GM13977 (cell line): Measurements from ENCODE around the gene GYPC.
"Not testable (repeated sequence)": the region's sequence is repeated elsewhere in the genome, so short reads cannot be mapped to it uniquely, and the experiment has no call there.

Source experiments
- DNase-seq: peaks from one replicate; pipeline ENCODE4 v3.0.0; 2012; ENCODE audit warnings: low spot score
- in situ Hi-C: fragments of 300-500 bp; cut with MboI; formaldehyde crosslinking; loops from one replicate; pipeline ENCODE4 v1.12.0; 2022; ENCODE audit warnings: low sequenced_read_pairs, low pct_unique_long_range_greater_than_20kb, mixed read lengths, inconsistent platforms; ENCODE audit not compliant: unreplicated experiment
- TF ChIP-seq, protein P1 (sequence below): IDR thresholded peaks from 2 replicates; pipeline ENCODE4 v1.5.1; 2012; ENCODE audit warnings: mild to moderate bottlenecking, control low read depth; ENCODE audit not compliant: insufficient read depth; ENCODE audit errors: extremely low read depth, missing control alignments

GYPC gene

DNA sequence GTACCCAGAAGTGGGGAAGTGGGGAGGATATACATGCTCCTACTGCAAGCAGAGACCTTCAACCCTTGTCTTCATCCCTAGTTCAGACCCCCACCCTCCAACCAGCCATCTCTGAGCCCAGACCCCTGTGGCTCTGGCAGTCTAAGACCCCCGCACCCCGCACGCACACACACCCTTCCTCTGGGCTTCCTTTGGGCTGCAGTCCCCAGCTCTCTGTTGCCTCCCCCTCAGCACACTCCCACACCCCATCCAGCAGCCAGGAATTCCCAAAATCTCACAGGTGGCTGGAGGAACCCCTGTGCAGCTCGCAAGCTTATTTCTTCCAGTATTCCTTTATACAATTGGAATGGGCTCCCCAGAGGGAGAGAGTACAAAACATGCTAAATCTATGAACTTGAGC, 13.9 kb upstream of the GYPC start:
- no peak for DNase-seq
- TF ChIP-seq, protein P1, sequence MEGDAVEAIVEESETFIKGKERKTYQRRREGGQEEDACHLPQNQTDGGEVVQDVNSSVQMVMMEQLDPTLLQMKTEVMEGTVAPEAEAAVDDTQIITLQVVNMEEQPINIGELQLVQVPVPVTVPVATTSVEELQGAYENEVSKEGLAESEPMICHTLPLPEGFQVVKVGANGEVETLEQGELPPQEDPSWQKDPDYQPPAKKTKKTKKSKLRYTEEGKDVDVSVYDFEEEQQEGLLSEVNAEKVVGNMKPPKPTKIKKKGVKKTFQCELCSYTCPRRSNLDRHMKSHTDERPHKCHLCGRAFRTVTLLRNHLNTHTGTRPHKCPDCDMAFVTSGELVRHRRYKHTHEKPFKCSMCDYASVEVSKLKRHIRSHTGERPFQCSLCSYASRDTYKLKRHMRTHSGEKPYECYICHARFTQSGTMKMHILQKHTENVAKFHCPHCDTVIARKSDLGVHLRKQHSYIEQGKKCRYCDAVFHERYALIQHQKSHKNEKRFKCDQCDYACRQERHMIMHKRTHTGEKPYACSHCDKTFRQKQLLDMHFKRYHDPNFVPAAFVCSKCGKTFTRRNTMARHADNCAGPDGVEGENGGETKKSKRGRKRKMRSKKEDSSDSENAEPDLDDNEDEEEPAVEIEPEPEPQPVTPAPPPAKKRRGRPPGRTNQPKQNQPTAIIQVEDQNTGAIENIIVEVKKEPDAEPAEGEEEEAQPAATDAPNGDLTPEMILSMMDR: no peak
- in situ Hi-C loops: no loop called here

DNA sequence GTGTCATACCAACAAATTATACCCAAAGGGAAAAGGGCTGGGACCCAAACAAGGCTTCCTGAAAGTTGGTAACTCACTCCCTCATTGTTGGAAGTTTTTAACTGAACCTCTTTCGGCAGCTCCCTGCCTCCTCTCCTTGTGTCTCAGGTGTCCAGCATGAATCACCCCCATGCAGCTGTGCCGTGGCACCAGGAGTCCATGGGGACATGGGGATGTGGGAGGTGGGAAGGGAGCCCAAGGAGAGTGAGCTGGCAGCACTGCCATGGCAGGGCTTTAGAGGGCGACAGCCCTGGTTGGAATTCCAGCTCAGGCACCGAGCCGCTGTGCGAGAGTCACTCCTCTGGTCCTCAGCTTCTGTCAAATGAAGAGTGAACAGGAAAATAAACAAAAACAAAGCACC, 12.5 kb upstream of the GYPC start:
- TF ChIP-seq, protein P1: no peak
- no peak for DNase-seq
- in situ Hi-C loops: no loop called here

DNA sequence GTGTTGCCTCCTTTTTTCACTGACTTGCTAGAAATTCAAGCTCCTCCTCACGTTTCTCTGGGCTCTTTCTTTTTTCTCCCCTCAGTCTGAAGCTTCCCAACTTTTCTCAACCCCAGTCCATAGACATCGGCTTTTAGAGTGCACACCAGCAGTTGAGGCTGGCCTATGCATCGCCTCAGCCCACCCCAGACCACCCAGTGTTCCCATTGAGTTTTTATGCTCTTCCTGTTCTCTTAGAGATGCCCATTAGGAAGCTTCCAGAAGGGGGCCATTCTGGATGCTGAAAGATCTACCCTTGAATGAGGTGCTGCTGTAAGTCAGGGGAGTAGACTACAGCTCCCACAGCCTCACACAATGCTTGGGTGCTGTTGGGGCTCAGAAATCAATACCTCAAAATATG, 12.0 kb upstream of the GYPC start:
- in situ Hi-C loops: no loop called here
- TF ChIP-seq, protein P1: no peak
- no peak for DNase-seq

DNA sequence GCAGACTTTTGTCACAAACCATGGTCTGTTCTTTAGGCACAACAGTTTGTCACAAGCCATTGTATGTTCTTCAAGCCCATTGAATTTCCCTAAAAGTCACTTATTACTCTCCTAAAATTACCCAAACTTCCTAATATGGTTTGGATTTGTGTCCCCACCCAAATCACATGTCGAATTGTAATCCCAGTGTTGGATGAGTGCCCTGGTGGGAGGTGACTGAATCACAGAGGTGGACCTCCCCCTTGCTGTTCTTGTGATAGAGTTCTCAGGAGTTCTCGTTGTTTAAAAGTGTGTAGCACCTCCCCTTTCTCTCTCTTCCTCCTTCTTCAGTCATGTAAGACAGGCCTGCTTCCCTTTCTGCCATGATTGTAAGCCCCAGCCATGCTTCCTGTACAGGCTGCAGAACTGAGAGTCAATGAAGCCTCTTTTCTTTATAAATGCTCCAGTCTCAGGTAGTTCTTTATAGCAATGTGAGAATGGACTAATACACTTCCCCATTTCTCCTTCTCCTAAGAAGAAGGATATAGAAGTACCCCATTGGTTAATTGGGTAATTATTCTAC, 11.2 kb upstream of the GYPC start:
- DNase-seq: peak; percentile 2
- in situ Hi-C loops: no loop called here
- TF ChIP-seq, protein P1: no peak

DNA sequence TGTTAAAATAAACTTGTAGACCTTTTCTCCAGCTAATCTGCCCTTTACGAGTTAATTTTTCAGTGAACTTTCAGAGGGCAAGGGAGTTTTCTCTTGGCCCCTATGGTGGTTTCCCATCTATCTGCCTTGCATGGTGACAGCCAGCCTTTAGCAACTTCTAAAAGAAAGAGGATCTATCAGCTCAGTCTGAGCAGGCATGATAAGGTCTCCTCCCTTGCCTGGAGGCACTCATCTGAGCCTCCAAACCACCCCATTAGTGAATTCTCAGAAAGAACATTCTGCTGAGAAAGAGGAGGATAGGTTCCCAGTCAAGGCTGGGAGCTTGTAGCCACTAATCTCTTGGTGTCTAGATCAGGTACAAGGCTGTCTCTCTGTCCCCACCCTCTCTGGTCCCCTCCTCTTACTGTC, 10.7 kb upstream of the GYPC start:
- TF ChIP-seq, protein P1: no peak
- in situ Hi-C loops: no loop called here
- peak; percentile 17 for DNase-seq

DNA sequence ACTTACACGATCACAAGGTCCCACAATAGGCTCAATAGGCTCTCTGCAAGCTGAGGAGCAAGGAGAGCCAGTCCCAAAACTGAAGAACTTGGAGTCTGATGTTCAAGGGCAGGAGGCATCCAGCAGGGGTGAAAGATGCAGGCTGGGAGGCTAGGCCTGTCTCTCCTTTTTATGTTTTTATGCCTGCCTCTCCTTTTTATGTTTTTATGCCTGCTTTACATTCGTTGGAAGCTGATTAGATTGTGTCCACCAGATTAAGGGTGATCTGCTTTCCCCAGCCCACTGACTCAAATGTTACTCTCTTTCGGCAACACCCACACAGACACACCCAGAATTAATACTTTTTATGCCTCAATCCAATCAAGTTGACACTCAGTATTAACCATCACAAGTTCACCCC, 9.9 kb upstream of the GYPC start:
- TF ChIP-seq, protein P1: no peak
- in situ Hi-C loops: no loop called here
- DNase-seq: no peak

DNA sequence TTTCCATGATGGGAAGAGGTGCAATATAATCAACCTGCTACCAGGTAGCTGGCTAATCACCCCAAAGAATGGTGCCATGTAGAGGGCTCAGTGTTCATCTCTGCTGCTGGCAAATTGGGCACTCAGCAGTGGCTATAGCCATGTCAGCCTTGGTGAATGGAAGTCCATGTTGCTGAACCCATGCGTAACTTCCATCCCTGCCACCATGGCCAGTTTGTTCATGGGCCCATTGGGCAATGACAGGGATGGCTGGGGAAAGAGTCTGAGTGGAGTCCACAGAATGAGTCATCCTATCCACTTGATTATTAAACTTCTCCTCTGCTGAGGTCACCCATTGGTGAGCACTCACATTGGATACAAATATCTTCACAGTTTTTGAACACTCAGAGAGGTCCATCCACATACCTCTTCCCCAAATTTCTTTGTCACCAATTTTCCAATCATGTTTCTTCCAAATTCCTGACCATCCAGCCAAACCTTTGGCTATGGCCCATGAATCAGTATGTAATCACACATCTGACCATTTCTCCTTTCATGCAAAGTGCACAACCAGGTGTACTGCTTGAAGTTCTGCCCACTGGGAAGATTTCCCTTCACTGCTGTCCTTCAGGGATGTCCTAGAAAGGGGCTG, 8.1 kb upstream of the GYPC start:
- DNase-seq, in situ Hi-C loops: not testable (repeated sequence)

DNA sequence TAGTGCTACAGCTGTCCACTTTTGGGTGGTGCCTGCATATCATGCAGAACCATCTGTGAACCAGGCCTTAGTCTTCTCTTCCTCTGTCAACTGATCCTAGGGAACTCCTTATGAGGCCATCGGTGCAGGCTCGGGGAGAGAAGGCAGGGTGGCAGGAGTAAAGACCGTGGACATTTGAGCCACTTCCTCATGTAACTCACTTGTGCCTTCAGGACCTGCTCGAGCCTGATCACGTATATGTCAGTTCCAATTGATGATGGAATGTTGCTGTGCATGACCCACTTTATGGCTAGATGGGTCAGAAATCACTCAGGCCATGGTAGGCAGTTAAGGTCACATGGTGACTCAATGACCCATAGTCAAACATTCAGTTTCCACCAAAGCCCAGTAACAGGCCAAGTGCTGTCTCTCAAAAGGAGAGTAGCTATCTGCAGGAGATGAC, 7.6 kb upstream of the GYPC start:
- in situ Hi-C loops: not testable (repeated sequence)

More for the DNA sequence above, 7.6 kb upstream of the GYPC start:
- not testable (repeated sequence) for DNase-seq
